ENCODE results near the gene FRK.
"Not testable (repeated sequence)": the region's sequence is repeated elsewhere in the genome, so short reads cannot be mapped to it uniquely, and the experiment has no call there.

The FRK gene

GRCh38 chr6:115902436-115902835, 158.3 kb downstream of the FRK start:
- H3K27me3 ChIP-seq (ENCODE audit: control insufficient read depth in 5 of 5, insufficient read depth in 4 of 5, low read length in 5 of 5): no peaks in the 10 kb centered on the region
- no peaks in the 10 kb centered on the region for H3K9me3 ChIP-seq (ENCODE audit: control insufficient read depth in 5 of 5, low read length in 5 of 5)
- no peak overlapping the region for H3K9ac ChIP-seq (ENCODE audit: low read length in 5 of 5)
- no peaks in the 10 kb centered on the region for H3K36me3 ChIP-seq (ENCODE audit: control insufficient read depth in 5 of 5, insufficient read depth in 5 of 5, low read length in 5 of 5)
- no peak overlapping the region for H3K27ac ChIP-seq (ENCODE audit: low read depth, low read length)
- H3K4me3 ChIP-seq (ENCODE audit: low read depth in 1 of 5, low read length in 5 of 5): no peak overlapping the region
- no peaks in the 10 kb centered on the region for H3K4me1 ChIP-seq (ENCODE audit: control insufficient read depth in 5 of 5, insufficient read depth in 5 of 5, low read length in 5 of 5)

- no peak overlapping the region for H3K4me3 ChIP-seq (ENCODE audit: low read depth in 1 of 5, low read length in 5 of 5)
- no peaks in the 10 kb centered on the region for H3K36me3 ChIP-seq (ENCODE audit: control insufficient read depth in 5 of 5, insufficient read depth in 5 of 5, low read length in 5 of 5)
- no peaks in the 10 kb centered on the region for H3K9me3 ChIP-seq (ENCODE audit: control insufficient read depth in 5 of 5, low read length in 5 of 5)
- H3K9ac ChIP-seq (ENCODE audit: low read length in 5 of 5): no peak overlapping the region
- H3K27me3 ChIP-seq (ENCODE audit: control insufficient read depth in 5 of 5, insufficient read depth in 4 of 5, low read length in 5 of 5): no peaks in the 10 kb centered on the region
- H3K27ac ChIP-seq (ENCODE audit: low read depth, low read length): no peak overlapping the region
- no peaks in the 10 kb centered on the region for H3K4me1 ChIP-seq (ENCODE audit: control insufficient read depth in 5 of 5, insufficient read depth in 5 of 5, low read length in 5 of 5)
Measured at GRCh38 chr6:115901896-115902295, 158.8 kb downstream of the FRK start.

GRCh38 chr6:115899730-115900282, 160.9 kb downstream of the FRK start:
- Histone ChIP-seq H3K4me1 (ENCODE audit: control insufficient read depth in 5 of 5, insufficient read depth in 5 of 5, low read length in 5 of 5) (no peaks in the 10 kb centered on the region), H3K9me3 (ENCODE audit: control insufficient read depth in 5 of 5, low read length in 5 of 5) (no peaks in the 10 kb centered on the region), H3K36me3 (ENCODE audit: control insufficient read depth in 5 of 5, insufficient read depth in 5 of 5, low read length in 5 of 5) (no peaks in the 10 kb centered on the region), H3K27ac (ENCODE audit: low read depth, low read length) (no peak overlapping the region), H3K4me3 (ENCODE audit: low read depth in 1 of 5, low read length in 5 of 5) (no peak overlapping the region), H3K9ac (ENCODE audit: low read length in 5 of 5) (no peak overlapping the region), H3K27me3 (ENCODE audit: control insufficient read depth in 5 of 5, insufficient read depth in 4 of 5, low read length in 5 of 5) (no peaks in the 10 kb centered on the region)

- H3K4me1 ChIP-seq (ENCODE audit: control insufficient read depth in 5 of 5, insufficient read depth in 5 of 5, low read length in 5 of 5): no peaks in the 10 kb centered on the region
Measured at GRCh38 chr6:115898246-115898645, 162.4 kb downstream of the FRK start.

GRCh38 chr6:115896538-115897129, 164.1 kb downstream of the FRK start:
- no peak overlapping the region for H3K27ac ChIP-seq (ENCODE audit: low read depth, low read length)
- H3K9ac ChIP-seq (ENCODE audit: low read length in 5 of 5): no peak overlapping the region
- no peaks in the 10 kb centered on the region for H3K9me3 ChIP-seq (ENCODE audit: control insufficient read depth in 5 of 5, low read length in 5 of 5)
- no peaks in the 10 kb centered on the region for H3K4me1 ChIP-seq (ENCODE audit: control insufficient read depth in 5 of 5, insufficient read depth in 5 of 5, low read length in 5 of 5)
- H3K27me3 ChIP-seq (ENCODE audit: control insufficient read depth in 5 of 5, insufficient read depth in 4 of 5, low read length in 5 of 5): no peaks in the 10 kb centered on the region
- no peak overlapping the region for H3K4me3 ChIP-seq (ENCODE audit: low read depth in 1 of 5, low read length in 5 of 5)
- H3K36me3 ChIP-seq (ENCODE audit: control insufficient read depth in 5 of 5, insufficient read depth in 5 of 5, low read length in 5 of 5): no peaks in the 10 kb centered on the region

More at GRCh38 chr6:115898246-115898645, 162.4 kb downstream of the FRK start:
- H3K27me3 ChIP-seq (ENCODE audit: control insufficient read depth in 5 of 5, insufficient read depth in 4 of 5, low read length in 5 of 5): no peaks in the 10 kb centered on the region
- H3K36me3 ChIP-seq (ENCODE audit: control insufficient read depth in 5 of 5, insufficient read depth in 5 of 5, low read length in 5 of 5): no peaks in the 10 kb centered on the region
- H3K9me3 ChIP-seq (ENCODE audit: control insufficient read depth in 5 of 5, low read length in 5 of 5): no peaks in the 10 kb centered on the region
- H3K4me3 ChIP-seq (ENCODE audit: low read depth in 1 of 5, low read length in 5 of 5): no peak overlapping the region
- H3K27ac ChIP-seq (ENCODE audit: low read depth, low read length): no peak overlapping the region
- no peak overlapping the region for H3K9ac ChIP-seq (ENCODE audit: low read length in 5 of 5)

- Histone ChIP-seq H3K9me3 (ENCODE audit: control insufficient read depth in 5 of 5, low read length in 5 of 5) (no peaks in the 10 kb centered on the region), H3K36me3 (ENCODE audit: control insufficient read depth in 5 of 5, insufficient read depth in 5 of 5, low read length in 5 of 5) (no peaks in the 10 kb centered on the region), H3K9ac (ENCODE audit: low read length in 5 of 5) (no peak overlapping the region), H3K4me1 (ENCODE audit: control insufficient read depth in 5 of 5, insufficient read depth in 5 of 5, low read length in 5 of 5) (no peaks in the 10 kb centered on the region), H3K4me3 (ENCODE audit: low read depth in 1 of 5, low read length in 5 of 5) (no peak overlapping the region), H3K27ac (ENCODE audit: low read depth, low read length) (no peak overlapping the region), H3K27me3 (ENCODE audit: control insufficient read depth in 5 of 5, insufficient read depth in 4 of 5, low read length in 5 of 5) (no peaks in the 10 kb centered on the region)
Measured at GRCh38 chr6:115894426-115894992, 166.2 kb downstream of the FRK start.

GRCh38 chr6:115891750-115892149, 168.9 kb downstream of the FRK start:
- H3K9me3 ChIP-seq (ENCODE audit: control insufficient read depth in 5 of 5, low read length in 5 of 5): no peaks in the 10 kb centered on the region
- H3K27me3 ChIP-seq (ENCODE audit: control insufficient read depth in 5 of 5, insufficient read depth in 4 of 5, low read length in 5 of 5): no peaks in the 10 kb centered on the region
- no peak overlapping the region for H3K9ac ChIP-seq (ENCODE audit: low read length in 5 of 5)
- no peak overlapping the region for H3K4me3 ChIP-seq (ENCODE audit: low read depth in 1 of 5, low read length in 5 of 5)
- H3K4me1 ChIP-seq (ENCODE audit: control insufficient read depth in 5 of 5, insufficient read depth in 5 of 5, low read length in 5 of 5): no peaks in the 10 kb centered on the region
- H3K36me3 ChIP-seq (ENCODE audit: control insufficient read depth in 5 of 5, insufficient read depth in 5 of 5, low read length in 5 of 5): no peaks in the 10 kb centered on the region
- no peak overlapping the region for H3K27ac ChIP-seq (ENCODE audit: low read depth, low read length)

GRCh38 chr6:115891111-115891669, 169.5 kb downstream of the FRK start:
- no peaks in the 10 kb centered on the region for H3K4me1 ChIP-seq (ENCODE audit: control insufficient read depth in 5 of 5, insufficient read depth in 5 of 5, low read length in 5 of 5)
- H3K36me3 ChIP-seq (ENCODE audit: control insufficient read depth in 5 of 5, insufficient read depth in 5 of 5, low read length in 5 of 5): no peaks in the 10 kb centered on the region
- H3K27ac ChIP-seq (ENCODE audit: low read depth, low read length): no peak overlapping the region
- H3K4me3 ChIP-seq (ENCODE audit: low read depth in 1 of 5, low read length in 5 of 5): no peak overlapping the region
- no peak overlapping the region for H3K9ac ChIP-seq (ENCODE audit: low read length in 5 of 5)
- no peaks in the 10 kb centered on the region for H3K9me3 ChIP-seq (ENCODE audit: control insufficient read depth in 5 of 5, low read length in 5 of 5)
- H3K27me3 ChIP-seq (ENCODE audit: control insufficient read depth in 5 of 5, insufficient read depth in 4 of 5, low read length in 5 of 5): no peaks in the 10 kb centered on the region

- no peaks in the 10 kb centered on the region for H3K9me3 ChIP-seq (ENCODE audit: control insufficient read depth in 5 of 5, low read length in 5 of 5)
- no peak overlapping the region for H3K9ac ChIP-seq (ENCODE audit: low read length in 5 of 5)
- H3K27me3 ChIP-seq (ENCODE audit: control insufficient read depth in 5 of 5, insufficient read depth in 4 of 5, low read length in 5 of 5): no peaks in the 10 kb centered on the region
- H3K27ac ChIP-seq (ENCODE audit: low read depth, low read length): no peak overlapping the region
- H3K4me1 ChIP-seq (ENCODE audit: control insufficient read depth in 5 of 5, insufficient read depth in 5 of 5, low read length in 5 of 5): no peaks in the 10 kb centered on the region
- no peak overlapping the region for H3K4me3 ChIP-seq (ENCODE audit: low read depth in 1 of 5, low read length in 5 of 5)
- H3K36me3 ChIP-seq (ENCODE audit: control insufficient read depth in 5 of 5, insufficient read depth in 5 of 5, low read length in 5 of 5): no peaks in the 10 kb centered on the region
Measured at GRCh38 chr6:115890238-115890637, 170.5 kb downstream of the FRK start.

- not testable (repeated sequence) for H3K9ac ChIP-seq (ENCODE audit: low read length in 5 of 5); H3K4me3 ChIP-seq (ENCODE audit: low read depth in 1 of 5, low read length in 5 of 5); H3K36me3 ChIP-seq (ENCODE audit: control insufficient read depth in 5 of 5, insufficient read depth in 5 of 5, low read length in 5 of 5); H3K27ac ChIP-seq (ENCODE audit: low read depth, low read length); H3K4me1 ChIP-seq (ENCODE audit: control insufficient read depth in 5 of 5, insufficient read depth in 5 of 5, low read length in 5 of 5); H3K27me3 ChIP-seq (ENCODE audit: control insufficient read depth in 5 of 5, insufficient read depth in 4 of 5, low read length in 5 of 5); H3K9me3 ChIP-seq (ENCODE audit: control insufficient read depth in 5 of 5, low read length in 5 of 5)
Measured at GRCh38 chr6:115888687-115889470, 171.8 kb downstream of the FRK start.

Measured in subcutaneous abdominal adipose tissue (tissue), 5 donors.